HG02973 (cell line): ENCODE measurements around the gene OTUD4.
"Not testable (repeated sequence)": the region's sequence is repeated elsewhere in the genome, so short reads cannot be mapped to it uniquely, and the experiment has no call there.

Experiments used
- ATAC-seq: cut with Tn5 transposase; IDR thresholded peaks from one replicate; pipeline ENCODE4 v1.9.1; 2021; ENCODE audit warnings: moderate library complexity; ENCODE audit not compliant: unreplicated experiment

Gene OTUD4

DNA sequence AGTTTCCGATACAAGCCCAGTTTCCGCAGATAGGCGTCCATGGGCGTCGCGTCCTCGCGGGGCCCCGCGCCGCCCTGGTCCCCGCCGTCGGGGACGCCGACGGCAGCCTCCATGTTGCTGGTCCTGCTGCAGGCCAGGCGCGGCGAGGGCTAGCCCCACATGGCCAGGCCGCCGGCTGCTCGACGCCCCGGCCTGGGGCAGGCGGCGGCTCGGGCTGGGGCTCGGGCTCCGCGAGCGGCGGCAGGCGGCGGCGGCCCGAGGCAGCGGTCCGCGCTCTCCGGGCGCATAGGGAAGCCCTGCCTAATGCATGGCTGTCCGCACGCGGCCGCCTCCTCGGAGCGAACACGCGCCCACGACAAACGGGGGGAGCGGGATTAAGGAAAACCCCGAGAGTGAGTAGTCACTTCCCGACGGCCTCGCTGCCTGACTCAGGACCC is 510 bp downstream of the OTUD4 start:
- not testable (repeated sequence) for ATAC-seq

DNA sequence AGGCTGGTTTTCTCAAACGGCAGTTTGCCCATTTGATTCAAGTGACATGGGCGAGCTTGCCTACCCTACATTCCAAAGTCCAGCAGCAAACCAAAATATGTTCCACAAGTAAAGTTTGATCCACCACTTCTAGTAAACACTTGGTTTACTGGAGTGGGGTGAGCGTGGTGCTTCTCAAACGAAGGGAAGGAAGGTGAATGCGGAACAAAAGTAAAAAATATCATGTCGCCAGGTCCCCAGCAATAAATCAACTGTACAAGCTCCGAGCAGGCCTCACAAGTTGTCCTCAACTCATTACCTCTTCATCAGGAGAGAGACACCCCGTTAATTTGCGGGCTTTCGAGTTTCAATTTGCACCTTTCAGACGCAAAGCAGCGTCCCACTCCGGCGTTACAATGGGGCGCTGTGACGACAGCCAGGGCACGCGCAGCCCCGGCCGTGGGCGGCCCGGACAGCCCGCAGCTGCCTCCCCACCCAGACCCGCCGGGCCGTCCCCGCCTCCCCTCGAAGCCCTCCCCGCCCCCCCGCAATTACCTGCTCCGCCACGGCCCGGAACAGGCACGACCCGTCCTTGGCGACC is 1.0 kb downstream of the OTUD4 start:
- peak; percentile 37 for ATAC-seq

GRCh38 chr4:145178740-145179280 is 1.6 kb downstream of the OTUD4 start:
- no peak for ATAC-seq

DNA sequence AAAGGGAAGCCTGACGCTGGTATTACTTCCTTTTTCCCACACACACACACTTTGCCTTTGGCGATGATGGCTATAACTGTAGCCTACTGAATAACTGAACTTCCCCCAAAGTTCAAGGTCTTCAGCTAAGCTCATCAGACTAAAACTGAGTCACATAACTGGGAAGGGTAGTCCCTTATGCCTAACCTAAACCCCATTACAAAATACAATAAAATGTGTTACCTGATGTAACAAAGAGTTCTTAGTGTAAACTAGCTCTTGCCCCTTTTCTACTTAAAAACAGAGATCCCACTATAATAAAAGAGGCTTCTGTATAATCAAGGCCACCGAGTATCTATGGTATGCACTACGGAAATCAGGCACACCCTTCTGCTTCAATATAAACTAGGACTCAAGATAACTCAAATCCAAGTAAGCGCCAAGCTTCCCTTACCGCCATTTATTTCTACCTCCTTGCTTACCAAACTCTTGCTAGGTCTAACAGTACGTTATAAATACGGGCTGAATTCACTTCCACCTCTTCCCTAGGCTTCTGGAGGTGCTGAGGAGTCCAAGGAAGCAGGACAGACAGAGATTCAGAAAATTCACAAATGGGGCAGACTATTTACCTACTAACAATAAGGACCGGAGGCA is 2.4 kb downstream of the OTUD4 start:
- ATAC-seq = no peak

DNA sequence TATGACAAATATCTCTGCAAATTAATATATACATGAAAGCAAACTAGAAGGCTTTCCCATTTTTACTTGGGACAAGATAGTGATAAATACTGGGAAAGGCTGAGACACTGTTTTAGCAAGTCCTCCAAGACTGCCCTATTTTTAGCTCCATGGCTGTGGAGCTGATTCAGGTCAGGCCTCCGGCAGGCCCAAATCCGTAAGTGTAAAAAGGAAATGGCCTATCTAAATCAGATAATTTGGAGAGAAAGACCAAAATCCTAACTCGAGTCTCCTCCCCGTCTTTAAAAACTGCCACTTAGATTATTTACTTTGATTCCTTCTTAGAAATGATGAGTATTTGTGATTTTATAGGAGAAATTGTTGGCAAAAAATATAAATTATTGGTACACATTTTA is 2.9 kb downstream of the OTUD4 start:
- no peak for ATAC-seq

DNA sequence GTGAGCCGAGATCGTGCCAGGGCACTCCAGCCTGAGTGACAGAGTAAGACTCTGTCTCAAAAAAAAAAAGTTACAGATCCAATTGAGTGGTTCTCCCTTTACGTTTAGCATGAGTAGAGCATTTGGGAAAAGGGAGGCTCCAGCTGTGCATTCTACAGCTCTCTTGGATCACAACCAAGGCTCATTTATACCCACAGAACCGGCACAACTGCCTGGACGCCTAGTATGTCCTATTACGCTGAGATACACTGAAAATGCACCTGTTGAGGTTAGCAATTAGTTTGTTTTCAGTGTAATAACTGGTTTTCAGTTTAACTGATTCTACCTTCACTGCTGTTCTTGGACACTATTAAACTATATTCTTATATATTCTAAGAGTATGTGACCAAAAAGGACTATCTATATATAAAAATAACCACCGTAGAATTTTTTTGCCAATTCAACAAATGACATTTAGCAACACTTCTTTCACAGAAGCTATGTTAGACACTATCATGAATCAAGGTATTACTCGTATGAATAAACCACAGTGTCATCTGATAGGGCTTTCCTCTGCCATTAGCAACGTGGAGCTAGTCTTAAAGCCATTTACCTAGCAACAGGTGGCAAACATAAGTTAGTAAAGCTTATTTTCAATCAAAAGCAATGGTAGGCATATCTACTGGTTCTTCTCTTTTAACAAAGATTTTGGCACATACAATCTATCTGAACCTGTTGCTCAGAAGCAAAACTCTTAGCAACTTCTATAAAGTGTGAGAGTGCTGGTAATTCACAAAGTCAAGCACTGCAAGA is 3.6 kb downstream of the OTUD4 start:
- ATAC-seq = no peak

DNA sequence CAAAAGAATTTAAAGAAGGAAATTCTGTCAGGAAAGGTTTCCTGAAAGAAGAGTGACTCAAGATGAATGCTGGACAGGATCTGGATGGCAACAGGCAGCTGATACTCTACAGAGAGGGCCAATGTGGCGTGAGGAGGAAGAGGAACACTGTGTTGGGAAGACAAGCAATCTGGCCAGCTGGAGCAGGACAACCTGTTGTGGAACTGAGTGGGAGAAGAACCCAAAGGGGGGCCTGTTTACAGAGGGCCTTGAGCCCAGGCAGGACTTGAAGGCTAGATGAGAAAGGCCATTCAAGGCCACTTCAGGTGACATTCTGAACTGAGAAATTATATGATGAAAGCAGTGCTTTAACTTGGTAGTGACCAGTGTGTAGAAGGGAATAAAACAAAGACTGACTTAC is 8.5 kb downstream of the OTUD4 start:
- ATAC-seq = no peak

GRCh38 chr4:145170223-145170622 is 10.2 kb downstream of the OTUD4 start:
- ATAC-seq = no peak

- ATAC-seq = no peak
Observed at GRCh38 chr4:145168581-145169187, 11.7 kb downstream of the OTUD4 start.

- ATAC-seq = no peak
Observed at GRCh38 chr4:145167887-145168286, 12.5 kb downstream of the OTUD4 start.

DNA sequence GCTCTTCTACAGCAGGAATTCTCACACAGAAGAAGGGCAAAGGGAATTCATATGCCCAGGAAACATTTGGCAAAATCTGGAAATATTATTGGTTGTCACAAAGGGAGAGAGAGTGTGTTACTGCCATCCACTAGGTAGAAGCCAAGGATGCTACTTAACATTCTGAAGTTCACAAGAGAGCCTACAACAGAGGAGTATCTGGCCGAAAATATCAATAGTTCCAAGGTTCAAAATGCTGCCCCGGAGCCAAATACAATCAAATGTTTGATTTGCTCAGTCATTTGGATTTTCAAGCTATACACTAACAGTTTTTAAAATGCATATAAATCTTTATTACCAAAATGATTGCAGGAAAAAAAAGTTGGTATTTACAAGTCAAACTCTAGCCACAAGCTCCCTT is 18.8 kb downstream of the OTUD4 start:
- ATAC-seq = no peak

- no peak for ATAC-seq
Observed at GRCh38 chr4:145156986-145157385, 23.4 kb downstream of the OTUD4 start.

DNA sequence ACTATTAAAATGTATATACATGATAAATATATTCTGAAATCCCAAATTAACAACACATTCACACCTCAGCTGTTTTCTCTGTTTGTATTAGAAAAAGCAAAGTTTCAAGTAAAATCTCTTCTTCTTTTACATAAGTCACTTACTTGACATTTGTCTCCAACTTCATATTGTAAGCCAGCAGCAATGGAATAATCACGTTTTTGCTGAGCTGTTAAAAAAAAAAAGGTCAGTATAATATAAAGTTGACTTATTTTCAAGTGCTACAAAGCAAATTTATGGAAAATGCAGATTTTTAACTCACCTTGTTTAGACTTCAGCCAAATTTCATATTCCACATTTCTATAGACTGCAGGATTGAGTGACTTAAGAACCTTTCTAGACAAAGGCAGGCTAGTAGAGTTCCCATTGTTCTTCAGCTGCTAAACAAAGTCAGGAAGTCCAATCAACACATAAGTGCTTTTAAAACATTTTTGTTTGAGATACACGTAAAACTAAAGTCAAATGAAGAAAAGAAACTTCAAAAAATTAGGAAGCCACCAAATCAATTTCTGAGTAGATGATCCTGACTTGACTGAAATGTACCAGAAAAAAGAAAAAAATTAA is 25.0 kb downstream of the OTUD4 start:
- ATAC-seq = no peak

DNA sequence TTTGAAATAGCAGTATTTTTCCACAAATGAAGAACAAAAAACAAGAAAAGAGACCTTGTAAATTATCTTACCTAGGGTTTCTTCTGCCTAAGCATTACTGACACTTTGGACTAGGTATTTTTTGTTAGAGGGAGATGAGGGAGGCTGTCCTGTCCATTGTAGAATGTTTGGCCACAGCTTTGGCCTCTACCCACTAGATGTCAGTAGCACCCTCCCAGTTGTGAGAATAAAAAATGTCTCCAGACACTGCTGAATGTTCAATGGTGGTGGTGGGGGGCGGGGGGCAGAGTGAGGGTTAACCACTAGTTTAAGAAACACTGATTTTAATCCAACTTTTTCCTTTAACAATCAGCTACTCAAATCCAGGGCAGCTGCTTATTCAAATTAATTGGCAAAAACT is 25.8 kb downstream of the OTUD4 start:
- peak; percentile 77 for ATAC-seq

DNA sequence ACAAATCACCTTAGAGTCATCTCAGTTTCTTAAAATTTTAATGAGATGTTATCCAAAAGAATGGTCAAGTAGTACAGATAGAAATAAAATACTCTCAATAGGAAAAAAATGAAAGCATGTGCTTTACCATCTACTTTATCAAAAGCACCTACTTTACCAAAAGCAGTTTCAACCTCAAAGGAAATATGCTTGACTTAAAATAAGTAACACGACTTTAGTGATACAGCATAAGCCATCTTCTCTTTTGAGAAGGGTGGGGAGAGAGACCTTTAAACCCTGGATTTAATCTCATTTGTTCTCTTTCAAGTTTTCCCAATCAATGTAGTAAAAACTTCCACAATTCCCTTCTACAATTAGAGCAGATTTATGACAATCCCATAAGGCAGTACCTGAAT is 26.5 kb downstream of the OTUD4 start:
- no peak for ATAC-seq

GRCh38 chr4:145153181-145153903 is 27.0 kb downstream of the OTUD4 start:
- ATAC-seq = no peak

DNA sequence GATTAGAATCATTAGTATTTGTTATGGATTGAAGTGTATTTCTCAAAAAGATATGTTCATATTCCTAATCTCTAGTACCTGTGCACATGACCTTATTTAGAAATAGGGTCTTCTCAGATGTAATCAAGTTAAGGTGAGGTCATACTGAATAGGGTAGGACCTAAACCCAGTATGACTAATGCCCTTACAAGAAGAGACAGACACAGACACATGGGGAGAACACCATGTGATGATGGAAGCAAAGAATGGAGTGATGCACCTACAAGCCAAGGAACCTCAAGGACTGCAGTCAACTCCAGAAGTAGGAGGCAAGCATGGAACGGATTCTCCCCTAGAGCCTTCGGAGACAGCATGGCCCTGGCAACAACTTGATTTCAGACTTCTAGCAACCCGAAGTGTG is 31.4 kb downstream of the OTUD4 start:
- no peak for ATAC-seq

DNA sequence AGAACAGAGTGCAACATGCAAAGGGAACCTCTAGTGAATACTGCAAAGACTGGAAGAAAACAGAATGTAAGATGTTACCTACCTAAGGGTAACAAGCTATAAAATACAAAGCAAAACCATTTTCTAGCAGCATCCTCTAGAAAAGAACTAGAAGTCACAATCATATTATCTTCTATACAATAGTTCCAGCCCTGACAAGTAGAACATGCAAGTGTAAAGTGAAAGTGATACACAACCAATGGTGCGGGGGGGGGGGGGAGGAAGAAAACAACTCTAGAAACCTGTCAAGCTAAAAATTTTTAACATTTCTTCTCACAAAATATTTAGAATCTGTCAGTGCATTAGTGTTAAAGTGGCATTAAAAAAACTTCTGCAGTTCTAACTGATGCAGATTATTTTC is 44.2 kb downstream of the OTUD4 start:
- ATAC-seq = not testable (repeated sequence)

GRCh38 chr4:145132511-145133098 is 47.8 kb downstream of the OTUD4 start:
- ATAC-seq = peak; percentile 82

- ATAC-seq = no peak
Observed at GRCh38 chr4:145131848-145132247, 48.5 kb downstream of the OTUD4 start.
